Hepatocyte (in vitro differentiated cells): ENCODE results near the gene KCP.

ENCODE experiments used
- CTCF ChIP-seq: fragments of 200-600 bp; sonication (generic); IDR thresholded peaks from 2 replicates; pipeline ENCODE4 v1.5.1; 2016; ENCODE audit warnings: antibody characterized with exemption, mild to moderate bottlenecking; ENCODE audit not compliant: poor library complexity
- EZH2 ChIP-seq: fragments of 200-600 bp; sonication (generic); IDR thresholded peaks from 2 replicates; pipeline ENCODE4 v1.6.1; 2016; ENCODE audit warnings: antibody characterized with exemption, mild to moderate bottlenecking, borderline replicate concordance
- EZH2phosphoT487 ChIP-seq: fragments of 200-600 bp; sonication (generic); IDR thresholded peaks from one replicate; pipeline ENCODE4 v1.6.1; 2018; ENCODE audit warnings: antibody characterized with exemption, mild to moderate bottlenecking, low read depth, moderate library complexity; ENCODE audit not compliant: unreplicated experiment, severe bottlenecking

GRCh38 chr7:128833148-128833945 is 77.2 kb downstream of the KCP start:
- no peak for TF ChIP-seq CTCF
- no peak for TF ChIP-seq EZH2
- no peak for TF ChIP-seq EZH2phosphoT487
